ENCODE measurements around the gene SIGLEC7. TPM values are rescaled to one million over a fixed set of nuclear protein-coding genes. Genes with fewer than 3 reads are reported as not detected.

The SIGLEC7 gene
- total RNA-seq, 1 donor from 2014 or later, result not detected

- peaks cover 59% of the 10 kb centered on the region for H4K20me1 ChIP-seq (ENCODE audit: insufficient read depth, low read length)
- H3K9ac ChIP-seq (ENCODE audit: low read length), result no peak overlapping the region
- no peaks in the 10 kb centered on the region for H3K4me1 ChIP-seq (ENCODE audit: insufficient read depth, low read length)
- H3K27ac Mint-ChIP-seq (ENCODE audit: unreplicated experiment), result no peak overlapping the region
- H3K27ac ChIP-seq (ENCODE audit: low read depth, low read length), result no peak overlapping the region
- H3K4me1 Mint-ChIP-seq (ENCODE audit: low read depth, unreplicated experiment), result peaks cover 2% of the 10 kb centered on the region
- H3K9me3 Mint-ChIP-seq (ENCODE audit: unreplicated experiment), result no peaks in the 10 kb centered on the region
- no peaks in the 10 kb centered on the region for H3K27me3 Mint-ChIP-seq (ENCODE audit: low read depth, unreplicated experiment)
- H3K9me3 ChIP-seq (ENCODE audit: insufficient read depth, low read depth, low read length), result no peaks in the 10 kb centered on the region
- FAIRE-seq (no peak), DNase-seq (ENCODE audit: low read depth) (no peak)
- peaks cover 28% of the 10 kb centered on the region for H3K79me2 ChIP-seq (ENCODE audit: insufficient read depth, low read length)
- no peak overlapping the region for H3K4me2 ChIP-seq (ENCODE audit: low read length)
- H3K36me3 ChIP-seq (ENCODE audit: insufficient read depth, low read length), result peaks cover 7% of the 10 kb centered on the region
- peaks cover 8% of the 10 kb centered on the region for H3K36me3 Mint-ChIP-seq (ENCODE audit: low read depth, unreplicated experiment)
- H3K4me3 Mint-ChIP-seq (ENCODE audit: unreplicated experiment), result no peak overlapping the region
- TF ChIP-seq, protein P1, sequence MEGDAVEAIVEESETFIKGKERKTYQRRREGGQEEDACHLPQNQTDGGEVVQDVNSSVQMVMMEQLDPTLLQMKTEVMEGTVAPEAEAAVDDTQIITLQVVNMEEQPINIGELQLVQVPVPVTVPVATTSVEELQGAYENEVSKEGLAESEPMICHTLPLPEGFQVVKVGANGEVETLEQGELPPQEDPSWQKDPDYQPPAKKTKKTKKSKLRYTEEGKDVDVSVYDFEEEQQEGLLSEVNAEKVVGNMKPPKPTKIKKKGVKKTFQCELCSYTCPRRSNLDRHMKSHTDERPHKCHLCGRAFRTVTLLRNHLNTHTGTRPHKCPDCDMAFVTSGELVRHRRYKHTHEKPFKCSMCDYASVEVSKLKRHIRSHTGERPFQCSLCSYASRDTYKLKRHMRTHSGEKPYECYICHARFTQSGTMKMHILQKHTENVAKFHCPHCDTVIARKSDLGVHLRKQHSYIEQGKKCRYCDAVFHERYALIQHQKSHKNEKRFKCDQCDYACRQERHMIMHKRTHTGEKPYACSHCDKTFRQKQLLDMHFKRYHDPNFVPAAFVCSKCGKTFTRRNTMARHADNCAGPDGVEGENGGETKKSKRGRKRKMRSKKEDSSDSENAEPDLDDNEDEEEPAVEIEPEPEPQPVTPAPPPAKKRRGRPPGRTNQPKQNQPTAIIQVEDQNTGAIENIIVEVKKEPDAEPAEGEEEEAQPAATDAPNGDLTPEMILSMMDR (IDR thresholded peaks at IDR 0.05; ENCODE audit: insufficient read depth, low read depth, low read length), result no peak
- no peak for TF ChIP-seq EZH2 (IDR thresholded peaks at IDR 0.05; ENCODE audit: insufficient read depth, low read length)
- no peak overlapping the region for H2AFZ ChIP-seq (ENCODE audit: low read depth, low read length)
- H3K27me3 ChIP-seq (ENCODE audit: insufficient read depth, low read length), result no peaks in the 10 kb centered on the region
- H3K4me3 ChIP-seq (ENCODE audit: insufficient read depth, low read depth, low read length), result no peak overlapping the region
Measured at GRCh38 chr19:51101171-51101865, 40.8 kb upstream of the SIGLEC7 start.

DNA sequence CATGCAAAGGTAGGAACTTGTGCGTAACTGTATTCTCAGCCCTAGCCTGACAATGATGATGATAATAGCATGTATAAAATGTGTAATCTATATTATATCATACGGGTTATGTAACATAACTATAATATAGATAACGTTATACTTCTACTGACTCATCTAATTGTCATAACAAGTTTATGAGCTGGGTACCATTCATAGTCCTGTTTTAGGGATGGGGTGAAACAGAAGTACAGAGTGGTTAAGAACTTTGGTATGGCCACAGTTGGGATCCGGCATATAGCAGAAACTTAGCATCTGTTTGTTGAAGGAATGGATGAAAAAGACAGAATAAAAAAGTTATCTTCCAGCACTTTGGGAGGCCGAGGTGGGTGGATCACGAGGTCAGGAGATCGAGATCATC is 39.1 kb upstream of the SIGLEC7 start:
- no peak for FAIRE-seq

More for the DNA sequence above, 39.1 kb upstream of the SIGLEC7 start:
- Histone ChIP-seq H3K27ac (ENCODE audit: low read depth, low read length) (no peak overlapping the region), H3K4me1 (ENCODE audit: insufficient read depth, low read length) (peaks cover 7% of the 10 kb centered on the region), H3K36me3 (ENCODE audit: insufficient read depth, low read length) (peaks cover 7% of the 10 kb centered on the region), H3K9me3 (ENCODE audit: insufficient read depth, low read depth, low read length) (no peaks in the 10 kb centered on the region), H3K9ac (ENCODE audit: low read length) (no peak overlapping the region), H3K27me3 (ENCODE audit: insufficient read depth, low read length) (no peaks in the 10 kb centered on the region), H3K4me3 (ENCODE audit: insufficient read depth, low read depth, low read length) (no peak overlapping the region), H3K79me2 (ENCODE audit: insufficient read depth, low read length) (peaks cover 43% of the 10 kb centered on the region), H2AFZ (ENCODE audit: low read depth, low read length) (no peak overlapping the region), H4K20me1 (ENCODE audit: insufficient read depth, low read length) (peaks cover 46% of the 10 kb centered on the region), H3K4me2 (ENCODE audit: low read length) (no peak overlapping the region)
- H3K27ac Mint-ChIP-seq (ENCODE audit: unreplicated experiment), result no peak overlapping the region
- H3K4me1 Mint-ChIP-seq (ENCODE audit: low read depth, unreplicated experiment), result peaks cover 5% of the 10 kb centered on the region
- H3K36me3 Mint-ChIP-seq (ENCODE audit: low read depth, unreplicated experiment), result peaks cover 6% of the 10 kb centered on the region
- no peaks in the 10 kb centered on the region for H3K27me3 Mint-ChIP-seq (ENCODE audit: low read depth, unreplicated experiment)
- TF ChIP-seq, protein P1 (IDR thresholded peaks at IDR 0.05; ENCODE audit: insufficient read depth, low read depth, low read length), result no peak
- no peak for TF ChIP-seq EZH2 (IDR thresholded peaks at IDR 0.05; ENCODE audit: insufficient read depth, low read length)
- DNase-seq (ENCODE audit: low read depth), result no peak
- H3K9me3 Mint-ChIP-seq (ENCODE audit: unreplicated experiment), result no peaks in the 10 kb centered on the region
- no peak overlapping the region for H3K4me3 Mint-ChIP-seq (ENCODE audit: unreplicated experiment)

Data from astrocyte (in vitro differentiated cells and primary cell).